Measurements from ENCODE around the gene KDM4C. TPM values are rescaled to one million over a fixed set of nuclear protein-coding genes. Genes with fewer than 3 reads are reported as not detected.
"Not testable (repeated sequence)": the region's sequence is repeated elsewhere in the genome, so short reads cannot be mapped to it uniquely, and the experiment has no call there.

The KDM4C gene
- polyA plus RNA-seq, 1 donor: 21.6 TPM

- DNase-seq: no peak
These were observed 413.8 kb downstream of the KDM4C start for GRCh38 chr9:7171396-7172153.

GRCh38 chr9:7172154-7173115 lies 414.7 kb downstream of the KDM4C start:
- DNase-seq: no peak

- no peak for DNase-seq
These were observed 415.4 kb downstream of the KDM4C start for GRCh38 chr9:7173139-7173538.

GRCh38 chr9:7174301-7174700 lies 416.5 kb downstream of the KDM4C start:
- DNase-seq: no peak

GRCh38 chr9:7174884-7175283 lies 417.1 kb downstream of the KDM4C start:
- DNase-seq: no peak

- DNase-seq: no peak
These were observed 418.8 kb downstream of the KDM4C start for GRCh38 chr9:7176561-7176960.

GRCh38 chr9:7177383-7177782 lies 419.6 kb downstream of the KDM4C start:
- no peak for DNase-seq

GRCh38 chr9:7178729-7179128 lies 421.0 kb downstream of the KDM4C start:
- DNase-seq: no peak

GRCh38 chr9:7180247-7180646 lies 422.5 kb downstream of the KDM4C start:
- DNase-seq: no peak

- DNase-seq: not testable (repeated sequence)
These were observed 425.4 kb downstream of the KDM4C start for GRCh38 chr9:7183139-7183538.

GRCh38 chr9:7185612-7186011 lies 427.8 kb downstream of the KDM4C start:
- DNase-seq: no peak

- no peak for DNase-seq
These were observed 428.4 kb downstream of the KDM4C start for GRCh38 chr9:7186175-7186574.

- no peak for DNase-seq
These were observed 434.5 kb downstream of the KDM4C start for GRCh38 chr9:7192266-7192665.

GRCh38 chr9:7195526-7195925 lies 437.8 kb downstream of the KDM4C start:
- no peak for DNase-seq

- DNase-seq: no peak
These were observed 438.7 kb downstream of the KDM4C start for GRCh38 chr9:7196467-7196866.

- DNase-seq: no peak
These were observed 443.4 kb downstream of the KDM4C start for GRCh38 chr9:7201196-7201595.

GRCh38 chr9:7205806-7206205 lies 448.0 kb downstream of the KDM4C start:
- no peak for DNase-seq

GRCh38 chr9:7206221-7206758 lies 448.5 kb downstream of the KDM4C start:
- no peak for DNase-seq

GRCh38 chr9:7209016-7209715 lies 451.4 kb downstream of the KDM4C start:
- DNase-seq: no peak

- no peak for DNase-seq
These were observed 452.2 kb downstream of the KDM4C start for GRCh38 chr9:7209990-7210389.

GRCh38 chr9:7210854-7211637 lies 453.3 kb downstream of the KDM4C start:
- DNase-seq: no peak
